ENCODE results near the gene GSAP. TPM values are rescaled to one million over a fixed set of nuclear protein-coding genes. Genes with fewer than 3 reads are reported as not detected.
A peak's percentile ranks its signal among the peaks of the same experiment; 100 is the strongest.

The GSAP gene
- total and polyA plus RNA-seq, 2 donors (not counting 1 experiment from before 2014, with no cell fraction given) = 4.4 to 21.5 TPM

DNA sequence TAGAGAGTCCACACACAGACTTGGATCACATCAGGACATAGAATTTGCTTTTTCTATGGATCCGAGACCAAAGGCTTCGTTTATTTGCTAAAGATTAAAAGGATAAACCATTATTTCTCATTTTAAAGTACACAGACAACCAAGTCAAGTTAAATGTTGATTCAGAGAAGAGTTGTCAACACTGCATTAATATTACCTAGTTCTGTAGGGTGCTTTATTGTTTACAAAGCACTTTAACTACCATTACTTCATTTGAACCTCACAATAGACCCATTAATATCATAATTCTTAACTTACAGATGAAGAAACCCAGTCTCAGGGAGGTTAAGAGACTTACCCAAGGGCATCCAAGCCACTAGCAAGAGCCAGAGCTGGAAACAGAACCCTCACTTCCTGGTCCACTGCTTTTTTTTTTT lies 43.2 kb upstream of the GSAP start:
- Histone ChIP-seq H3K4me2 (ENCODE audit: extremely low read depth, insufficient read depth, low read length) (no peak overlapping the region), H3K4me1 (ENCODE audit: control insufficient read depth, extremely low read depth, insufficient read depth, low read length) (peaks cover 5% of the 10 kb centered on the region), H3K36me3 (ENCODE audit: control insufficient read depth, insufficient read depth, low read length) (no peaks in the 10 kb centered on the region), H3K4me3 (replicated peaks in 1 of 4; ENCODE audit: control extremely low read depth in 1 of 4, insufficient read depth in 1 of 4, low read depth in 3 of 4, low read length in 4 of 4) (no peak overlapping the region), H3K27ac (ENCODE audit: insufficient read depth, low read length) (no peak overlapping the region), H2AFZ (ENCODE audit: low read length) (no peak overlapping the region), H4K20me1 (ENCODE audit: control insufficient read depth, extremely low read depth, insufficient read depth, low read length) (no peaks in the 10 kb centered on the region), H3K9ac (ENCODE audit: insufficient read depth, low read length) (no peak overlapping the region), H3K27me3 (ENCODE audit: control insufficient read depth, insufficient read depth, low read length) (no peaks in the 10 kb centered on the region), H3K79me2 (ENCODE audit: control insufficient read depth, insufficient read depth, low read length) (no peaks in the 10 kb centered on the region), H3K9me3 (ENCODE audit: control insufficient read depth, insufficient read depth, low read depth, low read length) (no peaks in the 10 kb centered on the region)
- TF ChIP-seq CTCF (conservative IDR thresholded peaks at IDR 0.05 in 1 of 2, IDR thresholded peaks at IDR 0.05 in 1 of 2; ENCODE audit: low read depth in 1 of 2, low read length in 2 of 2) (no peak), EZH2 (IDR thresholded peaks at IDR 0.05; ENCODE audit: low read length, missing control alignments) (no peak)
- DNase-seq (ENCODE audit: low read depth in 2 of 2) = no peak

DNA sequence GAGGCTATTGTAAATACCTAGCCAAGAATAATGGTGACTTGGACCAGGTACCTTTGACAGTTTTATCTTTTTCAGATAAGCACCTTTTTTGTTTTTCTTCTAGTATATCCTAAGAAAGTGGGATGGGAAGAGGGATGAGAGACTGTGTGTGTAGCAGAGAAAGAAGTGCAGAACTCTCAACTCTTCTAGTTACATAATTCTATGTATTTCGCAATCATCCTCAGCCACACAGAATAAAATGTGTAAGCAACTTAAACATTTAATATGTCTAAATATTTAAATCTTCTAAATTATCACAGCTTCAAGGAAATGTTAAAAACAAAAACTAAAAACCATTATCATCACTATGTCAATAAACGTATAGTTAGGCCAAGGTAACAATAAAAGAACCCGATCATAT lies 42.6 kb upstream of the GSAP start:
- Histone ChIP-seq H3K4me1 (ENCODE audit: control insufficient read depth, extremely low read depth, insufficient read depth, low read length) (peaks cover 6% of the 10 kb centered on the region), H3K9ac (ENCODE audit: insufficient read depth, low read length) (no peak overlapping the region), H3K36me3 (ENCODE audit: control insufficient read depth, insufficient read depth, low read length) (no peaks in the 10 kb centered on the region), H3K9me3 (ENCODE audit: control insufficient read depth, insufficient read depth, low read depth, low read length) (no peaks in the 10 kb centered on the region), H3K27ac (ENCODE audit: insufficient read depth, low read length) (no peak overlapping the region), H3K4me3 (replicated peaks in 1 of 4; ENCODE audit: control extremely low read depth in 1 of 4, insufficient read depth in 1 of 4, low read depth in 3 of 4, low read length in 4 of 4) (no peak overlapping the region), H3K27me3 (ENCODE audit: control insufficient read depth, insufficient read depth, low read length) (no peaks in the 10 kb centered on the region), H4K20me1 (ENCODE audit: control insufficient read depth, extremely low read depth, insufficient read depth, low read length) (no peaks in the 10 kb centered on the region), H2AFZ (ENCODE audit: low read length) (no peak overlapping the region), H3K4me2 (ENCODE audit: extremely low read depth, insufficient read depth, low read length) (no peak overlapping the region), H3K79me2 (ENCODE audit: control insufficient read depth, insufficient read depth, low read length) (no peaks in the 10 kb centered on the region)
- TF ChIP-seq EZH2 (IDR thresholded peaks at IDR 0.05; ENCODE audit: low read length, missing control alignments) = no peak
- TF ChIP-seq CTCF (conservative IDR thresholded peaks at IDR 0.05 in 1 of 2, IDR thresholded peaks at IDR 0.05 in 1 of 2; ENCODE audit: low read depth in 1 of 2, low read length in 2 of 2) = no peak
- DNase-seq (ENCODE audit: low read depth in 2 of 2) = peak in 1 of 2 donors; percentile 49

- no peak overlapping the region for H3K4me2 ChIP-seq (ENCODE audit: extremely low read depth, insufficient read depth, low read length)
- H2AFZ ChIP-seq (ENCODE audit: low read length) = no peak overlapping the region
- H3K9me3 ChIP-seq (ENCODE audit: control insufficient read depth, insufficient read depth, low read depth, low read length) = no peaks in the 10 kb centered on the region
- H3K4me3 ChIP-seq (replicated peaks in 1 of 4; ENCODE audit: control extremely low read depth in 1 of 4, insufficient read depth in 1 of 4, low read depth in 3 of 4, low read length in 4 of 4) = no peak overlapping the region
- H4K20me1 ChIP-seq (ENCODE audit: control insufficient read depth, extremely low read depth, insufficient read depth, low read length) = no peaks in the 10 kb centered on the region
- no peak for TF ChIP-seq CTCF (conservative IDR thresholded peaks at IDR 0.05 in 1 of 2, IDR thresholded peaks at IDR 0.05 in 1 of 2; ENCODE audit: low read depth in 1 of 2, low read length in 2 of 2)
- TF ChIP-seq EZH2 (IDR thresholded peaks at IDR 0.05; ENCODE audit: low read length, missing control alignments) = no peak
- H3K27ac ChIP-seq (ENCODE audit: insufficient read depth, low read length) = no peak overlapping the region
- H3K79me2 ChIP-seq (ENCODE audit: control insufficient read depth, insufficient read depth, low read length) = no peaks in the 10 kb centered on the region
- H3K27me3 ChIP-seq (ENCODE audit: control insufficient read depth, insufficient read depth, low read length) = no peaks in the 10 kb centered on the region
- H3K4me1 ChIP-seq (ENCODE audit: control insufficient read depth, extremely low read depth, insufficient read depth, low read length) = peaks cover 9% of the 10 kb centered on the region
- DNase-seq (ENCODE audit: low read depth in 2 of 2) = no peak
- H3K36me3 ChIP-seq (ENCODE audit: control insufficient read depth, insufficient read depth, low read length) = no peaks in the 10 kb centered on the region
- H3K9ac ChIP-seq (ENCODE audit: insufficient read depth, low read length) = no peak overlapping the region
Measured at GRCh38 chr7:77457779-77458178, 41.6 kb upstream of the GSAP start.

Measured in fibroblast of lung (primary cell).